Measurements from ENCODE around the gene MTRF1.
"Not testable (repeated sequence)": the region's sequence is repeated elsewhere in the genome, so short reads cannot be mapped to it uniquely, and the experiment has no call there.

MTRF1 gene

DNA sequence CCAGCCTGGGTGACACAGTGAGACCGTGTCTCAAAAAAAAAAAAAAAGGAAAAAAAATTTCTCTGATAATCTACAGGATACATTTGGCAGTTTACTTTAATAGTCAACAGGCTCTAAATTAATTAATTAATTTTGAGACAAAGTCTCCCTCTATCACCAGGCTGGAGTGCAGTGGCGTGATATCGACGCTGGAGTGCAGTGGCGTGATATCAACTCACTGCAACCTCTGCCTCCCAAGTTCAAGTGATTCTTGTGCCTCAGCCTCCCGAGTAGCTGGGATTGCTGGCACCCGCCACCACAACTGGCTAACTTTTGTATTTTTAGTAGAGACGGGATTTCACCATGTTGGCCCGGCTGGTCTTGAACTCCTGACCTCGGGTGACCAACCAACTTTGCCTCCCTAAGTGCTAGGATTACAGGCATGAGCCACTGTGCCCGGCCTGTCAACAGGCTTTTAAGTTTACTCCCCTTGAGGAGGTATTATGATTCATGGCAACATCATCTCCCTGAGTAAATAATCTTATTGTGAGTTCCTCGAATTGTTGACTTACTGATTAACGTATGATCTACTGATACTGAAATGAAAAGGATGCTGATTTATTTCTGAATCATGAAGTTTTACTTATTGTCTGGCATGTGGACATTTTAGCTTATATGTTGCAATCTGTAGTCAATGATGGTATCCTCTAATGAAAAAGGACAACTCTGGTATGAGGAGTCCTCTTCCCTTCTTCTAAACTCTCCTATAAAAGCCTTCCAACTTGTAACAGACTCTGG is 21.3 kb upstream of the MTRF1 start:
- intact Hi-C loops (cut with DNase I) = no loop called here
- no peak for DNase-seq

DNA sequence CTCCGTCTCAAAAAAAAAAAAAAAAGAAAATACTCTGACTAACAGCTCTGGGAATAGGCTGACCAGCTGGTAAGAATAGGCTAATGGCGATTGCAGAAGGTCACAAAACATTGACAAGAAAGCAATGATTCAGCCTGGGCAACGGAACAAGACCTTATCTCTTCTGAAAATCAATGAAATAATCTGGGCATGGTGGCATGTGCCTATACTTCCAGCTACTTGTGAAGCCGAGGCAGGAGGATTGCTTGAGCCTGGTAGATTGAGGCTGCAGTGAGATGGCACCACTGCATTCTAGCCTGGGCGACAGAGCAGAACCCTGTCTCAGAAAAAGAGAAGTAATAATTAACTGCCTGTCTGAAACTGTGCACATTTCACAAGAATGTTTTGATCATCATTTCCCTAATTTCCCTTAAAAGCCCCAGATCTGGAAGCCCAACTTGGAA is 18.8 kb upstream of the MTRF1 start:
- intact Hi-C loops (cut with DNase I) = no loop called here
- DNase-seq = no peak

DNA sequence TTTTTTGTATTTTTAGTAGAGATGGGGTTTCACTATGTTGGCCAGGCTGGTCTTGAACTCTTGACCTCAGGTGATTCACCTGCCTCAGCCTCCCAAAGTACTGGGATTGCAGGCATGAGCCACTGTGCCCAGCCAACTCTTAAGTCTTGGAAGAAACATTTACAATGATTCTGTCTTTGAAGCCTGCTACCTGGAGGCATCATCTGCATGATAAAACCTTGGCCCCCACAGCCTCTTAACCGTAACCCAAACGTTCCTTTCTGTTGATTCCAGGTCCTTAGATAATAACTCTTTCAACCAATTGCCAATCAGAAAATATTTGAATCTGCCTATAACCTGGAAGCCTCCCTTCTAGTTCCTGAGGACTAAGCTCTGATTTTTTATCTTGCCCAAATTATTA is 15.8 kb upstream of the MTRF1 start:
- intact Hi-C loops (cut with DNase I); DNase-seq: not testable (repeated sequence)

DNA sequence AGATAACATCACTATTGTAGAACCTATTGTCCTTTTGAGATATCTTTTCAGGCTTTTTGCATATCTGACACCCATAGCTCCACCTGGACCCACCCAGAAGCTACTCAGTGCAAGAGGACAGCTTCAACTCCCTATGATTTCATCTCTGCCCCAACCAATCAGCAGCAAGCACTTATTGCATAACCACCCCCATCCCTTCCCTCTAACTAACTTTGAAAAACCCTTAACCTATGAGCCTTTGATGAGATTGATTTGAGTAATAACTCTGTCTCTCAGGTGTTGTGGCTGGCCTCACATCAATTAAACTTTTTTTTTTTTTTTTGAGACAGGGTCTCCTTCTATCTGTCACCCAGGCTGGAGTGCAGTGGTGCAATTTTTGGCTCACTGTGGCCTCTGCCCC is 13.4 kb upstream of the MTRF1 start:
- no peak for DNase-seq

DNA sequence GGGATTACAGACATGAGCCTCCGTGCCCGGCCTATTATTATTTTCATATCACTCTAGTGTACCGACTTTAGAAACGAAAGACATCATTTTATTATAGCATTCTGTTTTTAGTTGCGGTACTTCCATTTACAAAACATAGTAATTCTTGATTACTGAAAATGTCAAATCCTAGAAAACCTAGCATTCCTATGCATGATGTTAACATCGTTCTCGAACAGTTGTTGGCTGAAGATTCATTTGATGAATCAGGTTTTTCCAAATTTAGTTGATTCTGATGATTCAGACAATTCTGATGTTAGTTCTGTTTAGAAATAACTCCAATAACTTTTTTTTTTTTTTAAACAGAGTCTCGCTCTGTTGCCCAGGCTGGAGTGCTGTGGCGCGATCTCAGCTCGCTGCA is 11.5 kb upstream of the MTRF1 start:
- intact Hi-C loops (cut with DNase I) = no loop called here
- no peak for DNase-seq

More for the DNA sequence above, 13.4 kb upstream of the MTRF1 start:
- intact Hi-C loops (cut with DNase I) = no loop called here

DNA sequence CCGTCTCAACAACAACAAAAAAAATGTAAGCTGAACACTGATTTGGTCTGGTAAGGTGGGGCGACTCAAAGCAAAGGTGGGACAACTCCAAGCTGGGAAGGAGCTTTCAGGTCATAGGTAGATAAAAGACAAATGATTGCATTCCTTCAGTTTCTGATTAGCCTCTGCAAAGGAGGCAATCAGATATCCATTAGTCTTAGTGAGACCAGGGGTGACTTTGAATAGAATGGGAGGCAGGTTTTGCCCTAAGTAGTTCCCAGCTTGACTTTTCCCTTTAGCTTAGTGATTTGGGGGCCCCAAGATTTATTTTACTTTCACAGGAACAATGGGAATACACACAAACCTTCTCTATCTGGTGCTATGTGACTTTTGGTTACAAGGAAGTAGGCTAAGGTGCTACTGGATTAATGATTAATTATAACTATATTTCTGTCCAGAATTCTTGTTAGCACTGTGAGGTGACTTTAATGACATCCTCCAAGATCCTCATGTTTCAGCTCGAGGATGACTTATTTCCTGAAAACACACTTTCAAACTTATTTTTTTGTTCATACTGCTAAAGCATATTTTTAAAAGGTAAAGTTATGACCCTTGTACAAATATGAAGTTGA is 10.6 kb upstream of the MTRF1 start:
- intact Hi-C loops (cut with DNase I) = no loop called here
- DNase-seq = no peak

DNA sequence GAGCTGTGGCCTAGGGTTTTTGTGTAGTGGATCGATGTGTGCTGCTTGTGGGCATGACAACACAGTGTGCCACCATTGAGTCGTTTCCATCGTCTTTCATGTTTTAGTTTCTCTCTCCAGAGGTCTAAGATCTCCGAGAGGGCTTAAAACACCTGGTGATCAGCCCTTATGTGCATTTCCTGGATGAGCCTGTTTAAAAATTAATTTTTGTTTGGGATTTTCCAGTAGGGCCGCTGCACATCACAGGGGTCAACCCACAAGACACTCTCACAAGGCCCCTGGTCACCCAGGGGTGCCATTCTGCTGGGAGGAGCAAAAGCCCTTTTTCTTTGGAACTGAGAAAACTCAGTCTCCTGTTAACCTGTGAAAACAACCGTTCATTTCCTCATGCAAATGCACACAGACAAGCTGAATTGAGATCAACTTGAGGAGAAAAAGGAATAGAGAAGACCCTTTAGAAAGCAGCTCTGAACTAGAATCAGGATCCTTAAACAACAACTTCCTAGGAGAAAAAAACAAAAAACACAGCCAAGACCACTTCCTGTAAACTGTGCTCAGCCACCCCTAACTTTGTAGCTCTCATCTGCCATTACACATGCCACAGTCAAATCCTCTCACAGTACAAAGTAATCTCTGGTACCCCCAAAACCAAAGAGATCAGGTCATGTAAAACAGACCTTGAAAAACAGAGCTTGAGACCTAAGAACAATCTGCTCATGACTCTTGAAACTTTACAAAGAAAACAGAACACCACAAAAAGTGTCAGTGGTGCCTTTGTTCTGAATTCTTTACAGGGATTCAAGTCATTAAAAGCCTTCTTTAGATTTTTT is 8.3 kb upstream of the MTRF1 start:
- no peak for DNase-seq
- intact Hi-C loops (cut with DNase I) = no loop called here

DNA sequence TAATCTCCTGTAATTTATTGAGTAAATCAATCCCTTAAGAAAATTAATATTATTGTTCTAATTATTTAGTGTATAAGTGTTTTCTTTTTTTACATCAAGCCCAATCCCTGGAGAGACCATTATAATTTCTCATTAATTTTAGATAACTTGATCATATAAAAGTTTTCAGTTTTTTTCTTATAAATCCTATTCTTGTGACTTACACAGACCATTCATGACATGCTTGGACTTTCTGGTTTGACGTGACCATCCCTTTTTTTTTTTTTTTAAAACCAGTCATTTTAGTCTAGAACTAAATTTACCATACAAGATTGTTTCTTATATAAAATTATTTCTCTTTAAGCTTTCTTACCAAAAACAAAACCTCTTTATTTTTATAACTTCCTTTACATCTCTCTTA is 5.4 kb upstream of the MTRF1 start:
- intact Hi-C loops (cut with DNase I) = no loop called here
- no peak for DNase-seq

DNA sequence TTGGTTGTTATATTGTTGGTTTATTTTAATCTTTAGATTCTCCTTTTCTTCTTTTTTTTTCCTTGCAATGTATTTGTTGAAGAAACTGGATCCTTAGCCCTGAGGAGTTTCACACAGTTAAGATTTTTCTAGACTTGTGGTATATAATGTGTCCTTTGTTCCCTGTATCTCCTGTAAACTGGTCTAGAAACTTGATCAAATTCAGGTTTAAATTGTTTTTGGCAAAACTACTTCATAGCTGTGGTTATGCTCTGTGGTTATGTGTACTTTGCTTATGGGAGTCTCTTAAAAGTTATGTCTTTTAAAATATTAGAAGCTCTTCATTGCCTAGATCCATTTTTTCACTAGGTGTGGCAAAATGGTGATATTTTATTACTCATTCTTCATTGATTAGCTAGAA is 3.7 kb upstream of the MTRF1 start:
- no peak for DNase-seq
- intact Hi-C loops (cut with DNase I) = no loop called here

DNA sequence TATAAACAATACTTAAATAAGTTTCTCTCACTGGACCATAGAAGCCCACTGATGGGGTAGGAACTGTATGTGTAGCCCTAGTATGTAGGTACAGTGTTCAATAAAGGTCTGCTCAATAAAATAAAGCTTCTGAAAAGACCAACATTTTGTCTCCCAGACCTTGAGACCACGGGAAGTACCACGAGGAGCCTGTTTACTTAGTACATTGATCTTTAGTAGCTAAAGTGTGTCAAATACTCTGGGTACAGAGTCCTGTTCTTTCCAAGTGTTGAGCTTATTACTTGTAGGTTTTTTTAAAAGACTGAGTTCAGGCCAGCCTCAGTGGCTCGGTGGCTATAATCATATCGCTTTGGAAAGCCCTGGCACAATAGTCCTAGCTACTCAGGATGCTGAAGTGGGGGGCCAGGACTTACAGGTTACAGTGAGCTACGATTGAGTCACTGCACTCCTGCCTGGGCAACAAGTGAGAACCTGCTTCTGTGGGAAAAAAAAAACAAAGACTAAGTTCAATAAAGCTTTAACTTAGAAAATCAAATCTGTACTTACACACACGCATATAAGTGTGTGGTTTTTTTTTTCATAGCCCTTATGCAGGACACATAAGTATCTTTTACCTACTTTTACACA is 3.4 kb downstream of the MTRF1 start:
- intact Hi-C loops (cut with DNase I) = loop anchor here (5.0 kb wide), 3 partner anchors 52 to 128 kb away; partner anchors contain the start of genes KBTBD6 and NAA16
- no peak for DNase-seq

DNA sequence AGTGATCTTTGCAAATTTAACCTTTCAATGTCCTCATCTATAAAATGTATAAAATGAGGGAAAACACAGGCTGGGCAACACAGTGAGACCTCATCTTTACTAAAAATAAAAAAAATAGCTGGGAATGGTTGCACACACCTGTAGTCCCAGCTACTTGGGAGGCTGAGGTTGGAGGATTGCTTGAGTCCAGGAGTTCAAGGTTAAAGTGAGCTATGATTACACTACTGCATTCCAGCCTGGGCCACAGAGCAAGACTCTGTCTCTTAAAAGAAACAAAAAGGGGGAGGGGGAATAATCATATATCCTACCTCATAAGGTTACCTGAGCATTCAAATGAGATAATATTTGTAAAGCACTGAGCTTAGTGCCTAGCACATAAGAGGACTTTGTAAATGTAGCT is 5.8 kb downstream of the MTRF1 start:
- intact Hi-C loops (cut with DNase I) = no loop called here
- DNase-seq = no peak

DNA sequence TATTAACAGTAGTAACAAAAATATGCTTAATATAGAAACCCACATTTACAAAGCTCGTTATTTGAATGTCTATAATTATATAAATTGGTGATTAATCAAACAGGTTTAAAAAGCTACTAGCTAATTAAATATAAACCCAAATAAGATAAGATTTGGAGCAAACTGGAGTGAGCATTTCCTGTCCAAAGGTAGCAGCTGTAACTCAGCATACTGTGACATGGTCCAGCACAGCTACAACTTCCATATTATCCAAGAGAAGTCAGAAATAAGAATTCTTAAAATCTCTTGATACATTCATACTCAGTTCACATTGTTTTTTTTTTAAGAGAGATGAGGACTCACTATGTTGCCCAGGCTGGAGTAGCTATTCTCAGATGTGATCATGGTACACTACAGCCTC is 8.5 kb downstream of the MTRF1 start:
- no peak for DNase-seq
- intact Hi-C loops (cut with DNase I) = no loop called here

DNA sequence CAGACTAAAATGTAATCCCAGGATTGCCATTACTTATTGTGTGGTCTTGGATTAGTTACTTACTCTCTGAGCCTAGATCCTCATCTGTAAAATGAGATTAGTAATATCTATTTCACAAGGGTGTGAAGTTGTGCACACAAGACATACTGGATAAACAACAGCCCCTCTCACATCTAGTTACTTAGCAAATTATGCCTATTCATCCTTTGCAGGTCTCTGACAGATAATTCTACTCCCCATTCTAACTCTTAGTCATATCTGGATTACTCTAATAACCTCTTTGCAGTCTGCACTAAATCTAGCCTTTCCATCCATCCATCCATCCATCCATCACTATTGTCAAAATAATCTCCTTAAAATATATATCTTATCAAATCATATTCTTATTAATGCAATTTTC is 12.4 kb downstream of the MTRF1 start:
- DNase-seq = no peak
- intact Hi-C loops (cut with DNase I) = no loop called here

DNA sequence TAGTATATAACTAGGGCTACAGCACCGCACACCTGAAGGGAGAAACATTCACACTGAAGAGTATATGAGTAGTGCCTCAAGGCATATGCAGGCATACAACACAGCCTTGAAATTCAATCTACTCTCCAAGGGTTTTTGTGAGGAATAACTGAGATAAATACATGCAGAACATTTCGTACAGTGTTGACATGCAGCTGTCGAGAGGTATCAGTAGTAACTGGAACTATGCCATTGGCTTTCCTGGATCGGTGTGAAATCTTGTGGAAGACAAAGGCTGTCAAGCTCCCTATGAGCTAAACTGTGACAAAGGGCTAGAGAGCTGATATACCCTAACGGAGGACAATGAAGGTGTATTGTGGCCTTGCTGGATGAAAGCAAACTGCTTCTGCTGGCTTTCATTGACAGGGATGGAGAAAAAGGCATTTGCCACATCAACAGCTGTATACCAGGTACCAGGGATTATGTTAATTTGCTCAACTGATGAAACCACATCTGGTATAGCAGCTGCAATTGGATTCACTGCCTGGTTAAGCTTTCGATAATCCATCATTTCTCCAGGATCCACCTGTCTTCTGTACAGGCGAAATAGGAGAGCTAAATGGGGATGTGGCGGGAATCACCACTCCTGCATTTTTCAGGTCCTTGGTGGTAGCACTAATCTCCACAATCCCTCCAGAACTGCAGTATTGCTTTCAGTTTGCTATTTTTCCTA is 16.3 kb downstream of the MTRF1 start:
- no peak for DNase-seq
- intact Hi-C loops (cut with DNase I) = no loop called here

DNA sequence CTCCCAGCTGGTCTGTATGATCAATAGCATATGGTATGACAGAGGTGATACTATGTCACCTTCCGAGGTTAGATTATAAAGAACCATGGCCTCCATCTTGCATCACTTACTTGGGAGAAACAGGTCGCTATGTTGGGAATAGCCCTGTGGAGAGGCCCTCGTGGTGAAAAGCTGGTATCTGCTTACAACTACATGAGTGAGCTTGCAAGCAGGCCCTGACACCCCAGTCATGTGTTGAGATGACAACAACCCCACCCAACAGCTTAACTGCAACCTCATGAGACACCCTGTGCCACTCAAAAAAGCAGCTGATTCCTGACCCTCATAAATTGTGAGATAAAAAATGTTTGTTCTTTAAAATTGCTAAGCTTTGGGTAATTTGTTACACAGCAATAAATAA is 18.8 kb downstream of the MTRF1 start:
- no peak for DNase-seq
- intact Hi-C loops (cut with DNase I) = no loop called here

DNA sequence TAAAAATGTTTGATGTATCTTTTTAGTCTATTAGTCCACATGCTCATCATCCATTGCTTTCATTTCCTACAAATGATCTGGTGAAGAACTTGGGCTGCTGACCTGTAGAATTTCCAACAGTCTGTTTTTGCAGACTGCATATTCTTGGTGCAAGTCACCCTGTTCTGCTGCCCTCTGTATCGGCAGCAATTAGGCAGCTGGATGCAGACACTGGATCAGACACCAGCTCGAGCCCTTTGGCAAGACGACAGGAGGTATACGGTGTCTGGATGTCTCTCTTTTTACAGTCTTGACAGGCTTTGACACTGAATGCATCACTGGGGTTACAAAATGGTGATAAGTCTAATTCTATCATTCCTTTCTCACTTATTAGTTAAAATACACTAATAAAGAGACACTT is 21.8 kb downstream of the MTRF1 start:
- no peak for DNase-seq
- intact Hi-C loops (cut with DNase I) = no loop called here

DNA sequence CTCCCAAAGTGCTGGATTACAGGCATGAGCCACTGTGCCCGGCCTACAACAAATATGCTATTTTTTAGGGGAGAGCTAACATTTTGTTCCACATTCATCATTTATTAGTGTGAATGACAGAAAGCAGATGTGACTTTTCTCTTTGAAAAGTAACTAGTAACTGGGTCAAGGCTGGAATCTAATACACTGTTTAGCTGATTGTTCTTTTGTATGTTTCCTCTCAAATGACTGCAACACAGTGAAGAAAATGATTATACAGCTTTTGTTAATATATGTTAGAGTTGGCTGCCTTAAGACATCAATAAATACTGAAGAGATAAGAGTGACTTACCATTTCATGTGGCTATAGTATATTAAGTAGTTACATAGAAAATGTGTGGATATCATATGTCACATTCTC is 27.0 kb downstream of the MTRF1 start:
- intact Hi-C loops (cut with DNase I) = no loop called here
- no peak for DNase-seq

DNA sequence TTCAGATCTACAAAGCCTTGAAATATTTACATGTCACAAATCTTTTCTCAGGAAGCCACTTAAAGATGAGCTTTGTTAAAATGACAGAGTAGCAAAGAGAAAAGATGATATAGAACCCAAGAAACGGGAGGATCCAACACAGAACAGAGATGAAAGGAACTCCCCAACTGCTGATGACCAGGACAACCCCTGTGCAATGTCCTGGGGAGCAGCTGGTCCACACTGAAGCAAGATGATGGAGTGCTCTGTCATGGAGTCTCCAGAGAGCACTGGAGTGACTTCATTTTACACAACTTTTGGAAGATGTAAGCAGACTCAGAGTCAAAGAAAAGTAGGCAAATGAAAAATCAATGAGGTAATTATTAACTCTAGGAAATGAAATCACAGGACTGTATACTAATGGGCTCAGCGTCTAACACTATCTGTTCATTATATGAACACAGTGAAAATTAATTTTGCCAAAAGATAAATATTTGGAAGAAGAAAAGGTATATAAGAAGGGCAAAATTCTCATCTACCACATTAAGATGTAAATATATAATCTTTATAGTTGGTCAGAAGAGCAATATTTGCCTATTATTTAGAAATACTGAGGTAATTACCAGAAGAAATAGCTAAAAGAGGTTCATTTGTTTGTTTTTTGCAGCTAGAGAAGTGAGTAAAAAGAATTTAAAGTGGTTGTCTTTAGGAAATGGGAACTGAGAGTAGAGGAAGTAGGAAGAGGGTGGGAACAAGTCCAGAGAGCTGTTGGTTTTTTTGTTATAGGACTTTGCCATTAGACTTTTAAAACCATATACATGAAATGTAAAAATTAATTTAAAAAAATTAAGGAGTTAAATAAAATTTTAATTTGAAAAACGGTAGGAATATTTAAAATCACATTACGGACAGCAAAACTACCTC is 30.5 kb downstream of the MTRF1 start:
- DNase-seq = no peak
- intact Hi-C loops (cut with DNase I) = no loop called here

DNA sequence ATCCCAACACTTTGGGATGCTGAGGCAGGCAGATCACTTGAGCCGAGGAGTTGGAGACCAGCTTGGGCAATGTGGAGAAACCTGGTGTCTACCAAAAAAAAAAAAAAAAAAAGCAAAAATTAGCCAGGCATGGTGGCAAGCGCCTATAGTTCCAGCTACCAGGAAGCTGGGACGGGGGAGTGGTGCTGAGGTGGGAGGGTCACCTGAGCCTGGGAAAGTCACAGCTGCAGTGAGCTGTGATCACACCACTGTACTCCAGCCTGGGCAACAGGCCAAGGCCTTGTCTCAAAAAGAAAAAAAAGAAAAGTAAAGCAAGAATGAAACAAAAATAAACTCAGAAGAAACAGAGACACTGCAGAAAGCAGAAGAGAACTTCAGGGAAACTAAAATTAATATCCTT is 31.6 kb downstream of the MTRF1 start:
- DNase-seq = no peak
- intact Hi-C loops (cut with DNase I) = no loop called here

Measured in posterior cingulate gyrus (tissue), 11 donors.